Stomach (tissue), 9 donors: ENCODE results near the gene ZDHHC5. TPM values are rescaled to one million over a fixed set of nuclear protein-coding genes. Genes with fewer than 3 reads are reported as not detected.

Source experiments
- DNase-seq, 2 donors: peaks; one replicate each; pipeline versions ENCODE4 v3.0.0 to v3.0.0-alpha.2; 2013 to 2019
- H3K27ac ChIP-seq, 5 donors: fragments of 200-600 bp in 4 of 5; sonication (generic) in 4 of 5; one replicate each; pipeline ENCODE4 v1.5.1; 2013 to 2019; ENCODE audit warnings: mild to moderate bottlenecking in 1 of 5, moderate library complexity in 1 of 5
- H3K27me3 ChIP-seq, 3 donors: fragments of 200-600 bp; sonication (generic); one replicate each; pipeline ENCODE4 v1.5.1; 2017 to 2019; ENCODE audit warnings: mixed run types in 1 of 3
- H3K36me3 ChIP-seq, 4 donors: fragments of 200-600 bp; sonication (generic); 1 replicate in 3 of 4; 2 replicates in 1 of 4; pipeline ENCODE4 v1.5.1; 2016 to 2019
- H3K4me1 ChIP-seq, 4 donors: fragments of 200-600 bp; sonication (generic); one replicate each; pipeline ENCODE4 v1.5.1; 2016 to 2019
- H3K4me3 ChIP-seq, 4 donors: fragments of 200-600 bp; sonication (generic) in 3 of 4; one replicate each; pipeline ENCODE4 v1.5.1; 2016 to 2019; ENCODE audit warnings: mild to moderate bottlenecking in 1 of 4
- H3K9me3 ChIP-seq, 4 donors: fragments of 200-600 bp; sonication (generic); one replicate each; pipeline ENCODE4 v1.5.1; 2016 to 2019
- EP300 ChIP-seq: sonication (generic); formaldehyde crosslinking; IDR thresholded peaks from one replicate; pipeline ENCODE4 v1.6.1; 2017; ENCODE audit warnings: antibody characterized with exemption
- POLR2A ChIP-seq, 4 donors: fragments of 450-650 bp; IDR thresholded peaks; one replicate each; pipeline ENCODE4 v1.6.1; 2016; ENCODE audit warnings: antibody characterized with exemption in 4 of 4, control low read depth in 2 of 4, mild to moderate bottlenecking in 1 of 4, moderate library complexity in 1 of 4
- POLR2AphosphoS5 ChIP-seq, 3 donors: sonication (generic); formaldehyde crosslinking; IDR thresholded peaks; one replicate each; pipeline ENCODE4 v1.6.1; 2016; ENCODE audit warnings: antibody characterized with exemption in 3 of 3
- WGBS, 5 donors: extraction: QIAGEN DNeasy Blood & Tissue Kit in 3 of 5; methylation state at CpG; one replicate each; pipeline versions ENCODE4 v1.1.5 to v1.1.7; 2013 to 2018; 5-methylcytosine and 5-hydroxymethylcytosine counted together
- intact Hi-C: fragments of 100-400 bp; cut with DNase I; formaldehyde crosslinking; loops from one replicate; pipeline ENCODE4 v1.15.1; 2023; ENCODE audit warnings: low total_unique reads
- polyA plus RNA-seq, 3 donors: library from polyadenylated mRNA; stranded (reverse); fragments of 200-250 nt; gene quantifications; one replicate each; pipeline ENCODE4 v1.2.3, GENCODE V29; 2013
- total RNA-seq, 5 donors: library from RNA; depleted of rRNA; stranded (reverse); fragments of >200 nt; gene quantifications; one replicate each; pipeline versions ENCODE4 v1.1.0 to v1.2.3, GENCODE V29; 2014 to 2016
- TF ChIP-seq, protein P1 (sequence below), 7 experiments: fragments of 450-650 bp in 4 of 7; fragments of 200-600 bp in 3 of 7; sonication (generic) in 3 of 7; IDR thresholded peaks; one replicate each; pipeline ENCODE4 v1.5.1; 2016 to 2019; ENCODE audit warnings: antibody characterized with exemption in 7 of 7, control low read depth in 2 of 7, mild to moderate bottlenecking in 1 of 7
- donor health status: healthy with polysubstance abuse.
- donor health status: Bipolar disorder and iron deficiency.
- donor health status: healthy.

ZDHHC5 gene
- total and polyA plus RNA-seq, 8 donors = 11.2 to 72.8 (median 28.7) TPM

DNA sequence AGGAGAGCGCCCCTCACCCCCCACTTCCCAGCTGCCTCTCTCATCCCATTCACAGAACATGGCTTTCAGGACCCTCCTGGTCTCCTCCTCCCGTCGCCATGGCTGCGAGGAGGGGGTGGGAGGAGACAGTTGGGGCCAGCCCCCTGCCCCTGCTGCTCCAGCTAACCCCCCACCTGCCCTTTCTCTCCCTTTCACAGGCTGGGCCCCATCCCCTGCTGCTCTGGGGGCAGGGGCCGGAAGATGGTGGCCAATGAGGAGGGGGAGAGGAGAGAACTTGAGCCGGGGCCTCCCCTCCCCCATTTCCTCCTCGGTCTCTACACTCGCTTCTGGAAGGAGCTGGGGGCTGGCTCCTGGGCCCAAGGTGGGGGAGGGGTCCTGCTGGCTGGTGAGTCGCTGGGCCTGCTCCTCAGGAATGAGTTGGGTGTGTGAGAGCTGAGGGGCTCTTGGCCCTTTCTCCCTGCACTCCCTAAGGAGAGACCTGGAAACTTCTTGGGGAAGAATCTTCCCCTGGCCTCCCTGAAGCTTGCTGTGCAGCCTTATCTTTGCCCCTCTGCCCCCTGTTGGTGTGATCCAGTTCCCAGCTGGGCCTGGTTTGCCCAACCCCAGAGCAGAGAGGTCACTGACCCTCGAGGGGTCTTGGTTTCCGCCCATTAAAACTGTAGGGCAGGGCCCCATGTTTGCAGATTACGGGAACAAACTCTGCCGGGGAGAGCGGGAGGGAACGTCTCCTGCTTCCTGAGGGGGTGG is 28.4 kb upstream of the ZDHHC5 start:
- TF ChIP-seq POLR2AphosphoS5 (IDR thresholded peaks at IDR 0.05) (no peak), POLR2A (IDR thresholded peaks at IDR 0.05) (no peak), EP300 (no peak)
- TF ChIP-seq, protein P1, sequence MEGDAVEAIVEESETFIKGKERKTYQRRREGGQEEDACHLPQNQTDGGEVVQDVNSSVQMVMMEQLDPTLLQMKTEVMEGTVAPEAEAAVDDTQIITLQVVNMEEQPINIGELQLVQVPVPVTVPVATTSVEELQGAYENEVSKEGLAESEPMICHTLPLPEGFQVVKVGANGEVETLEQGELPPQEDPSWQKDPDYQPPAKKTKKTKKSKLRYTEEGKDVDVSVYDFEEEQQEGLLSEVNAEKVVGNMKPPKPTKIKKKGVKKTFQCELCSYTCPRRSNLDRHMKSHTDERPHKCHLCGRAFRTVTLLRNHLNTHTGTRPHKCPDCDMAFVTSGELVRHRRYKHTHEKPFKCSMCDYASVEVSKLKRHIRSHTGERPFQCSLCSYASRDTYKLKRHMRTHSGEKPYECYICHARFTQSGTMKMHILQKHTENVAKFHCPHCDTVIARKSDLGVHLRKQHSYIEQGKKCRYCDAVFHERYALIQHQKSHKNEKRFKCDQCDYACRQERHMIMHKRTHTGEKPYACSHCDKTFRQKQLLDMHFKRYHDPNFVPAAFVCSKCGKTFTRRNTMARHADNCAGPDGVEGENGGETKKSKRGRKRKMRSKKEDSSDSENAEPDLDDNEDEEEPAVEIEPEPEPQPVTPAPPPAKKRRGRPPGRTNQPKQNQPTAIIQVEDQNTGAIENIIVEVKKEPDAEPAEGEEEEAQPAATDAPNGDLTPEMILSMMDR (IDR thresholded peaks at IDR 0.05) = no peak
- Histone ChIP-seq H3K27ac (peak overlapping the region in 4 of 5 donors; percentile 15 to 85 (median 40)), H3K4me3 (peak overlapping the region; percentile 73 to 90 (median 78)), H3K36me3 (no peaks in the 10 kb centered on the region), H3K9me3 (no peaks in the 10 kb centered on the region), H3K27me3 (peaks cover 0 to 25% (median 18%) of the 10 kb centered on the region in 3 donors), H3K4me1 (peaks cover 23 to 52% (median 40%) of the 10 kb centered on the region in 4 donors)
- intact Hi-C loops = loop anchor here (2.0 to 10.0 kb wide), 2 partner anchors 71 to 295 kb away; no protein-coding TSS in a partner anchor
- 16 to 26% (median 21%) methylated on average over 10 to 15 of the region's 15 CpGs for WGBS, 5 donors
- DNase-seq = peak in 1 of 2 donors; percentile 93

DNA sequence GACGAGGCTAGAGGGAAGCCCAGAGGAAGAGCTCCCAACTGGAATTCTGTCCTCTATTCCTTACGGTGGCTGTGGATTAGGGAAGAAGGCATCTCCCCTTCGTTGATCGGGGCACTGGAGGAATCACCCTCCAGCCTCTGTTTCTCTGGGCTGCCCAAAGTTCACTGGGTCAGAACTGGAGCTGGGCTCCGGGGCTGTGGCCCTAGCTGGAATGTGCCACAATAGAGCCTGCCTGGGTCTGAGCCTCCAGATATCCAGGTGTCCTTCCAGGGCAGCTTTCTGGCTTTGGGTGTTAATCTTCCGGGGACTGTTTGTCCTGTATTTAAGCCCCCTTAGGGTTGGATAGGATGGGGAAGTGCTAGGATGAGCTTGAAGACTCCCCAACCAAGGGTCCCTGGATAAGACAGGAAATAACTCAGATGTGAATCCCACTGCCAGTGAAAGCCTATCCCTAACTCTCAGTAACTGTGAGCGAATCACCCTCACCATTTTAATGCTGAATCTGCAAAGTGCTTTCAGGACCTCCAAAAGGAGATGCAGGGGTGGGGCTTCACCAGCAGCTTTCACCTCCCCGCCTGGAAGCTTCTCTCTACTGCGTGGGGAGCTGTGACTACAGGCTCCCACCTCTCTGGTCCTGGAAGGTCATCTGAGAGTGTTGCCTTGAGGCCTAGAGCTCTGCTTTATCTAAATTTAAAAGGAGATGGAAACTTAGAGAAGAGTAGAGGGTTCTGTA is 27.7 kb upstream of the ZDHHC5 start:
- TF ChIP-seq, protein P1 (IDR thresholded peaks at IDR 0.05) = no peak
- TF ChIP-seq POLR2A (IDR thresholded peaks at IDR 0.05) (no peak), EP300 (no peak), POLR2AphosphoS5 (IDR thresholded peaks at IDR 0.05) (no peak)
- 56 to 66% (median 59%) methylated on average over 8 to 9 of the region's 9 CpGs for WGBS, 5 donors
- DNase-seq = no peak
- peaks cover 0 to 30% (median 18%) of the 10 kb centered on the region in 3 donors for H3K27me3 ChIP-seq
- peaks cover 25 to 60% (median 47%) of the 10 kb centered on the region in 4 donors for H3K4me1 ChIP-seq
- no peaks in the 10 kb centered on the region for H3K9me3 ChIP-seq
- intact Hi-C loops = loop anchor here (2.0 to 10.0 kb wide), 2 partner anchors 71 to 295 kb away; no protein-coding TSS in a partner anchor
- no peaks in the 10 kb centered on the region for H3K36me3 ChIP-seq
- peak overlapping the region in 2 of 4 donors; percentile 76 to 90 for H3K4me3 ChIP-seq
- H3K27ac ChIP-seq = peak overlapping the region in 3 of 5 donors; percentile 38 to 85 (median 43)

DNA sequence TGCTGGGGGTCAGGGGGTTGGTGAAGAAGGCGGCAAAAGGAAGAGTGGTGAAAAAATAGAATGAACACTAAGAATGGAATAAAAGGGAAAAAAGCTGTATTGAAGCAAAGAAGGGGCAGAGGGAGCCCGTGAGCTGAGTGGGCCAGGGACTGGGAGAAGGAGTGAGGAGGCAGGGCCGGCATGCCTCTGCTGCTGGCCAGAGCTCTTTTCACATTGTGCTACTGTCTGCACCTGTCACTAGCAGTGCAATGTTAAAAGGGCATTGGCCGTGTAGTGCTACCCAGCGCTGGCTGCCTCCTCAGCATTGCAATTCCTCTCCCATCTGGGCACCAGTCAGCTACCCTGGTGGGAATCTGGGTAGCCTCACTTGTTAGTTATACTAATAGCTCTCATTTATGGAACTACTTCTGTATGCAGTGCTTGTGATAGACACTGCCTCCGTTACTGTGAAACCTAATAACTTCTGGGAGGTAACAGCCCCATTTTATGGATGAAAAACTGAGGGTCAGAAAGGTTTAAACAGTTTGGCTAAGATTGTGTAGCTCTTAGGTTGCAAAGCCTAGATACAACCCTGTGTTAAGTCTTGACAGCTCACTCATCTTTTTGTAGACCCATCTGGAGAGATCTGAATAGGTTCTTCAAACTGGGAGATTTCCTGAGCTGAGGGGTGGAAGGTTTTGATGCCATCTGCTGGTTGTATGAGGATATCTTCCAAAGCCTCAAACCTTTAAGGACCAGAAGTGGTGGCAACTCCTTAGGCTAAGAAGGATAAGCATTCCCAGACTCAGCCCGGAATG is 26.7 kb upstream of the ZDHHC5 start:
- intact Hi-C loops = loop anchor here (2.0 to 10.0 kb wide), 2 partner anchors 72 to 296 kb away; no protein-coding TSS in a partner anchor
- DNase-seq = peak in 1 of 2 donors; percentile 74
- Histone ChIP-seq H3K27me3 (peaks cover 0 to 40% (median 26%) of the 10 kb centered on the region in 3 donors), H3K9me3 (no peaks in the 10 kb centered on the region), H3K27ac (no peak overlapping the region), H3K36me3 (no peaks in the 10 kb centered on the region), H3K4me1 (peaks cover 25 to 69% (median 56%) of the 10 kb centered on the region in 4 donors), H3K4me3 (no peak overlapping the region)
- TF ChIP-seq, protein P1 (IDR thresholded peaks at IDR 0.05) = peak in 4 of 7 experiments; percentile 18 to 54 (median 42)
- no peak for TF ChIP-seq POLR2A (IDR thresholded peaks at IDR 0.05)
- no peak for TF ChIP-seq EP300
- 44 to 59% (median 46%) methylated on average over 7 of the region's 7 CpGs for WGBS, 5 donors
